HepG2 (cell line): Measurements from ENCODE around the gene KTI12.

Experiments
- FOSL1 ChIP-seq: sonication (generic); formaldehyde crosslinking; IDR thresholded peaks from 2 replicates; pipeline ENCODE4 v1.9.0; 2021; ENCODE audit warnings: missing genetic modification reagents, borderline replicate concordance
- MLLT10 ChIP-seq: sonication (generic); formaldehyde crosslinking; IDR thresholded peaks from 2 replicates; pipeline ENCODE4 v1.4.0; 2020; ENCODE audit warnings: missing genetic modification reagents
- NCOR1 ChIP-seq: fragments of 200-600 bp; sonication (generic); IDR thresholded peaks from 2 replicates; pipeline ENCODE4 v1.7.0; 2017; ENCODE audit warnings: antibody characterized with exemption, low read length, borderline replicate concordance
- RAD21 ChIP-seq: fragments of 450-650 bp; formaldehyde crosslinking; IDR thresholded peaks from 2 replicates; pipeline ENCODE4 v1.5.0; 2020; ENCODE audit warnings: mild to moderate bottlenecking
- RFX5 ChIP-seq: IDR thresholded peaks from 2 replicates; pipeline ENCODE4 v1.6.1; 2011; ENCODE audit warnings: low read depth, low read length, improper control_type of control experiment
- SMAD1 ChIP-seq: sonication (generic); formaldehyde crosslinking; IDR thresholded peaks from 2 replicates; pipeline ENCODE4 v1.4.0; 2020; ENCODE audit warnings: missing genetic modification reagents, low read depth, mild to moderate bottlenecking, borderline replicate concordance
- ZNF224 ChIP-seq: sonication (generic); formaldehyde crosslinking; IDR thresholded peaks from 2 replicates; pipeline ENCODE4 v1.5.0; 2020; ENCODE audit warnings: mild to moderate bottlenecking, missing genetic modification reagents
- ZNF33A ChIP-seq: sonication (generic); formaldehyde crosslinking; IDR thresholded peaks from 2 replicates; pipeline ENCODE4 v1.5.1; 2020; ENCODE audit warnings: missing genetic modification reagents, mild to moderate bottlenecking, moderate library complexity, borderline replicate concordance
- TF ChIP-seq, protein P1 (sequence below): sonication (generic); formaldehyde crosslinking; IDR thresholded peaks from 2 replicates; pipeline ENCODE4 v1.5.0; 2020; ENCODE audit warnings: mild to moderate bottlenecking, missing genetic modification reagents, moderate library complexity

DNA sequence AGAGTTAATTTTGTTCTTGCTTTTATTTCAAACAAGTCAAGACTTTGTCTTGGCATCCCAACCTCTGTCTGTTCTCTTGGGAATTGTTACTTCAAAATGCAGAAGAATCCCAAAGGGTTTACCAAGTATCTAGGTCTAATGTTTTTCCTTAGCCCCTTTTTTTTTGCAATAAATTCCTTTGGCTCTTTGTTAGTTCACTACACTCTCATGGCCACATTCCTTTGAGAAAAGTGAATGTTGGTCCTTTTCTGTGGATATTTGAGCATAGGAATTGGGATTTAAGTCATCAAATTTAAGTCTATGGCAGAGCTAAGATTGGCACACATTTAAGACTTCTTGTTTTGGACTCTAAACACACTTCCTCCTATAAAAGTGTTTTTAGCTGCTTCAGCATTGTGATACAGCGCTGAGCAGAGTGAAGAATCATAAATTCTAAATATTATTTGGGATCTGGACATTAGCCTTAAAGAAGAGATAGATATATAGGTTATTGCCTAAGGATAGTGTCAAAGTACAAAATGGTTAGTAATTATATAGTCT is 24.3 kb upstream of the KTI12 start:
- TF ChIP-seq SMAD1 (CRISPR knock-in tag) (no peak), NCOR1 (no peak), ZNF224 (CRISPR knock-in tag) (no peak), ZNF33A (no peak), RFX5 (no peak), FOSL1 (CRISPR knock-in tag) (no peak), RAD21 (no peak), MLLT10 (CRISPR knock-in tag) (no peak)
- TF ChIP-seq, protein P1, sequence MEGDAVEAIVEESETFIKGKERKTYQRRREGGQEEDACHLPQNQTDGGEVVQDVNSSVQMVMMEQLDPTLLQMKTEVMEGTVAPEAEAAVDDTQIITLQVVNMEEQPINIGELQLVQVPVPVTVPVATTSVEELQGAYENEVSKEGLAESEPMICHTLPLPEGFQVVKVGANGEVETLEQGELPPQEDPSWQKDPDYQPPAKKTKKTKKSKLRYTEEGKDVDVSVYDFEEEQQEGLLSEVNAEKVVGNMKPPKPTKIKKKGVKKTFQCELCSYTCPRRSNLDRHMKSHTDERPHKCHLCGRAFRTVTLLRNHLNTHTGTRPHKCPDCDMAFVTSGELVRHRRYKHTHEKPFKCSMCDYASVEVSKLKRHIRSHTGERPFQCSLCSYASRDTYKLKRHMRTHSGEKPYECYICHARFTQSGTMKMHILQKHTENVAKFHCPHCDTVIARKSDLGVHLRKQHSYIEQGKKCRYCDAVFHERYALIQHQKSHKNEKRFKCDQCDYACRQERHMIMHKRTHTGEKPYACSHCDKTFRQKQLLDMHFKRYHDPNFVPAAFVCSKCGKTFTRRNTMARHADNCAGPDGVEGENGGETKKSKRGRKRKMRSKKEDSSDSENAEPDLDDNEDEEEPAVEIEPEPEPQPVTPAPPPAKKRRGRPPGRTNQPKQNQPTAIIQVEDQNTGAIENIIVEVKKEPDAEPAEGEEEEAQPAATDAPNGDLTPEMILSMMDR (CRISPR knock-in tag), result no peak
